Activated CD8-positive, alpha-beta T cell treated with anti-CD3 and anti-CD28 coated beads for 36 hours (primary cell): ENCODE data around the gene LEPR. TPM values are rescaled to one million over a fixed set of nuclear protein-coding genes. Genes with fewer than 3 reads are reported as not detected.

ENCODE experiments used
- ATAC-seq: fragments of 200-7000 bp; cut with Tn5 transposase; one replicate; pipeline ENCODE4 v1.10.0; 2021; ENCODE audit warnings: mild to moderate bottlenecking, moderate library complexity
- CTCF ChIA-PET: fragments of 350-600 bp; sonication (Branson Sonifier 250); formaldehyde crosslinking; loops from one replicate; lab custom pipeline; 2021; ENCODE audit warnings: antibody characterized with exemption; lab: Charles Lee
- POLR2A ChIA-PET: fragments of 350-600 bp; sonication (Branson Sonifier 250); formaldehyde crosslinking; loops from one replicate; lab custom pipeline; 2021; ENCODE audit warnings: antibody characterized with exemption; lab: Charles Lee
- DNase-seq: peaks from one replicate; pipeline ENCODE4 v3.0.0-alpha.2; 2020
- H3K27ac Mint-ChIP-seq: one replicate; pipeline ENCODE4 v1.8.0; 2021; ENCODE audit warnings: mild to moderate bottlenecking, mixed read lengths
- H3K27me3 Mint-ChIP-seq: one replicate; pipeline ENCODE4 v1.8.0; 2021; ENCODE audit warnings: mixed read lengths
- H3K36me3 Mint-ChIP-seq: one replicate; pipeline ENCODE4 v1.8.0; 2021; ENCODE audit warnings: low read depth, mixed read lengths
- H3K4me1 Mint-ChIP-seq: one replicate; pipeline ENCODE4 v1.8.0; 2021; ENCODE audit warnings: low read depth, mixed read lengths
- H3K4me3 Mint-ChIP-seq: one replicate; pipeline ENCODE4 v1.8.0; 2021; ENCODE audit warnings: mild to moderate bottlenecking, moderate library complexity, mixed read lengths
- H3K9me3 Mint-ChIP-seq: one replicate; pipeline ENCODE4 v1.8.0; 2021; ENCODE audit warnings: mixed read lengths
- CTCF ChIP-seq: fragments of 200-600 bp; IDR thresholded peaks from one replicate; pipeline ENCODE4 v1.8.0; 2022; ENCODE audit warnings: antibody characterized with exemption, mild to moderate bottlenecking
- intact Hi-C: fragments of 100-400 bp; cut with micrococcal nuclease; formaldehyde crosslinking; loops from one replicate; pipeline ENCODE4 v1.10.0; 2022
- total RNA-seq, 2 experiments: library from RNA; stranded (reverse); gene quantifications; one replicate each; pipeline ENCODE4 v1.2.3, GENCODE V29; 2021

LEPR gene
- total RNA-seq, 2 experiments from 2014 or later, result 3.0 TPM

- intact Hi-C loops, result no loop called here
- CTCF ChIA-PET, result interaction anchor here (1.5 kb wide), 1 partner anchor 355 kb away, joined by 4 read pairs; no protein-coding TSS in a partner anchor
These were observed 5.2 kb downstream of the LEPR start for GRCh38 chr1:65425697-65426096.

GRCh38 chr1:65429078-65429477, 8.6 kb downstream of the LEPR start:
- no peak for DNase-seq
- H3K4me1 Mint-ChIP-seq, result peaks cover 4% of the 10 kb centered on the region
- ATAC-seq, result no peak
- no peaks in the 10 kb centered on the region for H3K27me3 Mint-ChIP-seq
- intact Hi-C loops, result no loop called here
- ChIA-PET CTCF (interaction anchor here (0.7 to 1.4 kb wide), 3 partner anchors 12 to 219 kb away, joined by 3 to 6 read pairs (median 3); no protein-coding TSS in a partner anchor), POLR2A (no interaction called here)
- no peak overlapping the region for H3K27ac Mint-ChIP-seq
- no peak for TF ChIP-seq CTCF
- no peak overlapping the region for H3K4me3 Mint-ChIP-seq
- peaks cover 23% of the 10 kb centered on the region for H3K36me3 Mint-ChIP-seq
- H3K9me3 Mint-ChIP-seq, result no peaks in the 10 kb centered on the region

More at GRCh38 chr1:65425697-65426096, 5.2 kb downstream of the LEPR start:
- ATAC-seq (no peak), DNase-seq (no peak)
- H3K27me3 Mint-ChIP-seq, result no peaks in the 10 kb centered on the region
- H3K4me3 Mint-ChIP-seq, result no peak overlapping the region
- POLR2A ChIA-PET, result no interaction called here
- peaks cover under 1% of the 10 kb centered on the region for H3K4me1 Mint-ChIP-seq
- H3K27ac Mint-ChIP-seq, result no peak overlapping the region
- H3K9me3 Mint-ChIP-seq, result no peaks in the 10 kb centered on the region
- no peak for TF ChIP-seq CTCF
- H3K36me3 Mint-ChIP-seq, result peaks cover 23% of the 10 kb centered on the region

GRCh38 chr1:65429806-65430205, 9.3 kb downstream of the LEPR start:
- intact Hi-C loops, result loop anchor here (5.0 kb wide), 1 partner anchor 257 kb away; no protein-coding TSS in a partner anchor
- ChIA-PET CTCF (interaction anchor here (1.2 to 2.6 kb wide), 9 partner anchors 8 to 275 kb away, joined by 3 to 18 read pairs (median 8); partner anchors contain the start of genes LEPR and LEPROT), POLR2A (no interaction called here)
- no peak for DNase-seq
- no peak overlapping the region for H3K27ac Mint-ChIP-seq
- peaks cover 20% of the 10 kb centered on the region for H3K36me3 Mint-ChIP-seq
- H3K4me1 Mint-ChIP-seq, result peaks cover 4% of the 10 kb centered on the region
- H3K27me3 Mint-ChIP-seq, result no peaks in the 10 kb centered on the region
- no peak for ATAC-seq
- H3K4me3 Mint-ChIP-seq, result no peak overlapping the region
- no peaks in the 10 kb centered on the region for H3K9me3 Mint-ChIP-seq
- no peak for TF ChIP-seq CTCF

- intact Hi-C loops, result loop anchor here (5.0 kb wide), 1 partner anchor 256 kb away; no protein-coding TSS in a partner anchor
- DNase-seq, result no peak
- ChIA-PET CTCF (interaction anchor here (0.7 to 2.6 kb wide), 18 partner anchors 10 to 273 kb away, joined by 3 to 18 read pairs (median 5); partner anchors contain the start of genes LEPR and LEPROT), POLR2A (no interaction called here)
- peak; percentile 63 for TF ChIP-seq CTCF
- no peaks in the 10 kb centered on the region for H3K9me3 Mint-ChIP-seq
- peaks cover 10% of the 10 kb centered on the region for H3K36me3 Mint-ChIP-seq
- H3K27ac Mint-ChIP-seq, result no peak overlapping the region
- peak; percentile 34 for ATAC-seq
- H3K4me1 Mint-ChIP-seq, result peaks cover 4% of the 10 kb centered on the region
- no peak overlapping the region for H3K4me3 Mint-ChIP-seq
- no peaks in the 10 kb centered on the region for H3K27me3 Mint-ChIP-seq
These were observed 10.7 kb downstream of the LEPR start for GRCh38 chr1:65431111-65431705.

DNA sequence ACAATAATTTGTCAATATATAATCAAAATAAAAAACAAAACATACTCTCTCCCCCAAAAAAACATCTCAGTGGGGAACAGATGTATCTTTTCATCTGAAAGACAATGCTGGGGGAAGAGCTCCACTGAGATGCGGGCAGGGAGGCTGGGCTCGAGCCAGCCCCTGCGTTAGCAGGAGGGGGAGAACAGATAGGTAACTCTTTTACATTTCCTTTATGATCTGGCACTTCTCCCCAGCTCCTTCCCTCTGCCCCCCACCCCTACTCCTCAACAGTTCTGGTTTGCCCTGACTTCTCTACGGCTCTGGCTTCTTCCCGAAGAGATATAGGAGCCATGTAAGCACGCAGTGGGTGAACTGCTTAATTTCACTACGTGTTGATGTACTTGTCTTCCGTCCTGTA, 12.4 kb downstream of the LEPR start:
- Mint-ChIP-seq H3K27ac (no peak overlapping the region), H3K4me1 (peaks cover 4% of the 10 kb centered on the region), H3K27me3 (no peaks in the 10 kb centered on the region), H3K4me3 (no peak overlapping the region), H3K9me3 (no peaks in the 10 kb centered on the region), H3K36me3 (peaks cover 8% of the 10 kb centered on the region)
- ATAC-seq (no peak), DNase-seq (no peak)
- CTCF ChIA-PET, result interaction anchor here (1.4 kb wide), 1 partner anchor 255 kb away, joined by 4 read pairs; no protein-coding TSS in a partner anchor
- POLR2A ChIA-PET, result no interaction called here
- TF ChIP-seq CTCF, result no peak
- intact Hi-C loops, result loop anchor here (5.0 kb wide), 1 partner anchor 254 kb away; no protein-coding TSS in a partner anchor
